Measurements from ENCODE around the gene CERKL.

The CERKL gene

DNA sequence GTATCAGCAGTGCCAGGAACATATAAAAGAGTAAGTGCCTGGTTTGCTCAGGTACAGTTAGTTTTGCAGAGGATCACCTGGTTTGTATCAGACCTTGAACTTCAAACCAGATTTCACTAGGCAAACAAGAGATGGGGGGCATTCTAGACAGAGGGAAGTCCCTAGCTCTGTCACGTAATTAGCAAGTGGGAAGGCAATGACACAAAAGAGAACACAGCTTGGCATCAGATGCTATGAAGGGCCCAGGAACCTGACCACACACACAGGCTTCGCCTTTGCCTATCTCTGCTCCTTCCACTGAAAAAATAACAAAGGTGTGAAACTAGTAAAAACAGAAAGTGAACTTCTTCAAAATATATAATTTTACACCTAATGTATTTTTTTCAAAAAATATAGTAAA is 62.6 kb downstream of the CERKL start:
- Histone ChIP-seq H3K27me3 (ENCODE audit: control insufficient read depth, low read length) (no peaks in the 10 kb centered on the region), H4K20me1 (ENCODE audit: control insufficient read depth, insufficient read depth, low read depth, low read length) (no peaks in the 10 kb centered on the region), H3K4me2 (ENCODE audit: low read length) (no peak overlapping the region), H3K9me2 (replicated peaks; ENCODE audit: control insufficient read depth, low read length) (no peaks in the 10 kb centered on the region), H3K4me1 (ENCODE audit: control insufficient read depth, low read length) (no peaks in the 10 kb centered on the region), H3K36me3 (ENCODE audit: control insufficient read depth, low read length) (no peaks in the 10 kb centered on the region), H3K4me3 (ENCODE audit: low read length) (no peak overlapping the region), H3K79me2 (ENCODE audit: control insufficient read depth, low read length) (no peaks in the 10 kb centered on the region), H3K27ac (ENCODE audit: low read depth, low read length) (no peak overlapping the region), H3F3A (ENCODE audit: control insufficient read depth, insufficient read depth) (no peaks in the 10 kb centered on the region), H3K9me3 (ENCODE audit: control insufficient read depth, insufficient read depth, low read length) (no peaks in the 10 kb centered on the region)
- TF ChIP-seq, protein P1, sequence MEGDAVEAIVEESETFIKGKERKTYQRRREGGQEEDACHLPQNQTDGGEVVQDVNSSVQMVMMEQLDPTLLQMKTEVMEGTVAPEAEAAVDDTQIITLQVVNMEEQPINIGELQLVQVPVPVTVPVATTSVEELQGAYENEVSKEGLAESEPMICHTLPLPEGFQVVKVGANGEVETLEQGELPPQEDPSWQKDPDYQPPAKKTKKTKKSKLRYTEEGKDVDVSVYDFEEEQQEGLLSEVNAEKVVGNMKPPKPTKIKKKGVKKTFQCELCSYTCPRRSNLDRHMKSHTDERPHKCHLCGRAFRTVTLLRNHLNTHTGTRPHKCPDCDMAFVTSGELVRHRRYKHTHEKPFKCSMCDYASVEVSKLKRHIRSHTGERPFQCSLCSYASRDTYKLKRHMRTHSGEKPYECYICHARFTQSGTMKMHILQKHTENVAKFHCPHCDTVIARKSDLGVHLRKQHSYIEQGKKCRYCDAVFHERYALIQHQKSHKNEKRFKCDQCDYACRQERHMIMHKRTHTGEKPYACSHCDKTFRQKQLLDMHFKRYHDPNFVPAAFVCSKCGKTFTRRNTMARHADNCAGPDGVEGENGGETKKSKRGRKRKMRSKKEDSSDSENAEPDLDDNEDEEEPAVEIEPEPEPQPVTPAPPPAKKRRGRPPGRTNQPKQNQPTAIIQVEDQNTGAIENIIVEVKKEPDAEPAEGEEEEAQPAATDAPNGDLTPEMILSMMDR (IDR thresholded peaks at IDR 0.05; ENCODE audit: low read depth, low read length, poor library complexity, severe bottlenecking): no peak

DNA sequence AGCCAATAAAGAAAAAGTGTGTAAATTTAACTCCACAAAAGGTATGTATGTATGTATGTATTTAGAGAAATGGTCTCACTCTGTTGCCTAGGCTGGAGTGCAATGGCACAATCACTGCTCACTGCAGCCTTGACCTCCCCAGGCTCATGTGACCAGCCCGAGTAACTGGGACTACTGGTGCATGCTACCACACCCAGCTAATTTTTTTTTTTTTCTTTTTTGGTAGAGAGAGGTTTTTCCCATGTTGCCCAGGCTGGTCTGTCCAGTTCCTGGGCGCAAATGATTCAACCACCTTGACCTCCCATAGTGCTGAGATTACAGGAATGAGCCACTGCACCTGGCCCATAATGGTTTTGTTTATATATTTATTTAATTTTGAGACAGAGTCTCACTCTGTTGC is 67.1 kb downstream of the CERKL start:
- TF ChIP-seq, protein P1 (IDR thresholded peaks at IDR 0.05; ENCODE audit: low read depth, low read length, poor library complexity, severe bottlenecking): no peak
- TF ChIP-seq EZH2phosphoT487 (IDR thresholded peaks at IDR 0.05; ENCODE audit: borderline replicate concordance, low read length): no peak
- Histone ChIP-seq H3K36me3 (ENCODE audit: control insufficient read depth, low read length) (no peaks in the 10 kb centered on the region), H3K4me2 (ENCODE audit: low read length) (no peak overlapping the region)

DNA sequence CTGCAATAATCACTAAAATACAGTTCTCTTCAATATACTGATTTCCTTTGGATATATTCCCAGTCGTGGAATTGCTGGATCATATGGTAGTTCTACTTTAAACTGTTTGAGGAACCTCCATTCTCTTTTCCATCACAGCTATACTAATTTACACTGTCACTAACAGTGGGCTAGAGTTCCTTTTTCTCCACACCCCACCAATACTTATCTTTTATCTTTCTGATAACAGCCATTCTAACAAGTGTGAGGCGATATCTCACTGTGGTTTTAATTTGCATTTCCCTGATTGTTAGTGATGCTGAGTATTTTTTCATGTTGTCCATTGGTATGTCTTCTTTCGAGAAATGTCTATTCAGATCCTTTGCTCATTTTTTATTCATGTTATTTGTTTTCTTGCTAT is 68.4 kb downstream of the CERKL start:
- Histone ChIP-seq H3K9me2 (replicated peaks; ENCODE audit: control insufficient read depth, low read length) (no peaks in the 10 kb centered on the region), H3K79me2 (ENCODE audit: control insufficient read depth, low read length) (no peaks in the 10 kb centered on the region), H3K4me3 (ENCODE audit: low read length) (no peak overlapping the region), H3K27ac (ENCODE audit: low read depth, low read length) (no peak overlapping the region), H3K36me3 (ENCODE audit: control insufficient read depth, low read length) (no peaks in the 10 kb centered on the region), H3K9me3 (ENCODE audit: control insufficient read depth, insufficient read depth, low read length) (no peaks in the 10 kb centered on the region), H3K4me2 (ENCODE audit: low read length) (no peak overlapping the region), H3K27me3 (ENCODE audit: control insufficient read depth, low read length) (no peaks in the 10 kb centered on the region), H3F3A (ENCODE audit: control insufficient read depth, insufficient read depth) (no peaks in the 10 kb centered on the region), H3K4me1 (ENCODE audit: control insufficient read depth, low read length) (peaks cover 15% of the 10 kb centered on the region), H4K20me1 (ENCODE audit: control insufficient read depth, insufficient read depth, low read depth, low read length) (no peaks in the 10 kb centered on the region)
- no peak for TF ChIP-seq EZH2phosphoT487 (IDR thresholded peaks at IDR 0.05; ENCODE audit: borderline replicate concordance, low read length)
- TF ChIP-seq, protein P1 (IDR thresholded peaks at IDR 0.05; ENCODE audit: low read depth, low read length, poor library complexity, severe bottlenecking): no peak

More for the DNA sequence above, 67.1 kb downstream of the CERKL start:
- Histone ChIP-seq H3K9me3 (ENCODE audit: control insufficient read depth, insufficient read depth, low read length) (no peaks in the 10 kb centered on the region), H3K4me3 (ENCODE audit: low read length) (no peak overlapping the region), H3K27ac (ENCODE audit: low read depth, low read length) (no peak overlapping the region), H3K79me2 (ENCODE audit: control insufficient read depth, low read length) (no peaks in the 10 kb centered on the region), H3K9me2 (replicated peaks; ENCODE audit: control insufficient read depth, low read length) (no peaks in the 10 kb centered on the region), H3K4me1 (ENCODE audit: control insufficient read depth, low read length) (peaks cover 15% of the 10 kb centered on the region), H4K20me1 (ENCODE audit: control insufficient read depth, insufficient read depth, low read depth, low read length) (no peaks in the 10 kb centered on the region), H3K27me3 (ENCODE audit: control insufficient read depth, low read length) (no peaks in the 10 kb centered on the region), H3F3A (ENCODE audit: control insufficient read depth, insufficient read depth) (no peaks in the 10 kb centered on the region)
